ENCODE data around the gene ANAPC5. TPM values are rescaled to one million over a fixed set of nuclear protein-coding genes. Genes with fewer than 3 reads are reported as not detected.
A peak's percentile ranks its signal among the peaks of the same experiment; 100 is the strongest.

Gene ANAPC5
- total RNA-seq, 3 donors from 2014 or later, result 89.8 to 98.1 (median 93.8) TPM

GRCh38 chr12:121279507-121279915 lies 72.7 kb downstream of the ANAPC5 start:
- H3K4me1 ChIP-seq (ENCODE audit: low read depth), result no peaks in the 10 kb centered on the region
- ATAC-seq, result no peak
- DNase-seq, result peak in 1 of 3 donors; percentile 18
- TF ChIP-seq CTCF (IDR thresholded peaks at IDR 0.05), result no peak
- H3K9me3 ChIP-seq, result no peaks in the 10 kb centered on the region
- no peak overlapping the region for H3K4me3 ChIP-seq
- H3K36me3 ChIP-seq (ENCODE audit: low read depth), result no peaks in the 10 kb centered on the region
- intact Hi-C loops (cut with DNase I, micrococcal nuclease), result no loop called here

- no peak for TF ChIP-seq CTCF (IDR thresholded peaks at IDR 0.05)
- ATAC-seq, result no peak
- H3K4me3 ChIP-seq, result no peak overlapping the region
- intact Hi-C loops (cut with DNase I, micrococcal nuclease), result no loop called here
- no peaks in the 10 kb centered on the region for H3K4me1 ChIP-seq (ENCODE audit: low read depth)
- no peak for DNase-seq
- H3K36me3 ChIP-seq (ENCODE audit: low read depth), result no peaks in the 10 kb centered on the region
- no peaks in the 10 kb centered on the region for H3K9me3 ChIP-seq
Observed at GRCh38 chr12:121279071-121279375, 73.2 kb downstream of the ANAPC5 start.

- intact Hi-C loops (cut with DNase I, micrococcal nuclease), result no loop called here
- H3K4me1 ChIP-seq (ENCODE audit: low read depth), result no peaks in the 10 kb centered on the region
- DNase-seq, result peak in 1 of 3 donors; percentile 24
- peak; percentile 31 for ATAC-seq
- no peaks in the 10 kb centered on the region for H3K9me3 ChIP-seq
- no peak overlapping the region for H3K4me3 ChIP-seq
- no peaks in the 10 kb centered on the region for H3K36me3 ChIP-seq (ENCODE audit: low read depth)
- no peak for TF ChIP-seq CTCF (IDR thresholded peaks at IDR 0.05)
Observed at GRCh38 chr12:121278169-121279070, 73.8 kb downstream of the ANAPC5 start.

- no peak for DNase-seq
- Histone ChIP-seq H3K4me1 (ENCODE audit: low read depth) (no peaks in the 10 kb centered on the region), H3K36me3 (ENCODE audit: low read depth) (no peaks in the 10 kb centered on the region), H3K9me3 (no peaks in the 10 kb centered on the region), H3K4me3 (no peak overlapping the region)
- ATAC-seq, result no peak
- intact Hi-C loops (cut with DNase I, micrococcal nuclease), result no loop called here
- TF ChIP-seq CTCF (IDR thresholded peaks at IDR 0.05), result no peak
Observed at GRCh38 chr12:121277374-121277759, 74.8 kb downstream of the ANAPC5 start.

- TF ChIP-seq CTCF (IDR thresholded peaks at IDR 0.05), result no peak
- Histone ChIP-seq H3K4me1 (ENCODE audit: low read depth) (no peaks in the 10 kb centered on the region), H3K9me3 (no peaks in the 10 kb centered on the region), H3K4me3 (no peak overlapping the region), H3K36me3 (ENCODE audit: low read depth) (no peaks in the 10 kb centered on the region)
- DNase-seq (no peak), ATAC-seq (no peak)
- intact Hi-C loops (cut with DNase I, micrococcal nuclease), result no loop called here
Observed at GRCh38 chr12:121274036-121274763, 78.0 kb downstream of the ANAPC5 start.
